ENCODE measurements around the gene NID1.

Gene NID1

GRCh38 chr1:236052232-236052993 lies 12.5 kb downstream of the NID1 start:
- TF ChIP-seq SPI1 (IDR thresholded peaks at IDR 0.05; ENCODE audit: borderline replicate concordance, low read depth) = no peak
- TF ChIP-seq POLR2AphosphoS5 (IDR thresholded peaks at IDR 0.05; ENCODE audit: low read depth) = no peak
- TF ChIP-seq, protein P1, sequence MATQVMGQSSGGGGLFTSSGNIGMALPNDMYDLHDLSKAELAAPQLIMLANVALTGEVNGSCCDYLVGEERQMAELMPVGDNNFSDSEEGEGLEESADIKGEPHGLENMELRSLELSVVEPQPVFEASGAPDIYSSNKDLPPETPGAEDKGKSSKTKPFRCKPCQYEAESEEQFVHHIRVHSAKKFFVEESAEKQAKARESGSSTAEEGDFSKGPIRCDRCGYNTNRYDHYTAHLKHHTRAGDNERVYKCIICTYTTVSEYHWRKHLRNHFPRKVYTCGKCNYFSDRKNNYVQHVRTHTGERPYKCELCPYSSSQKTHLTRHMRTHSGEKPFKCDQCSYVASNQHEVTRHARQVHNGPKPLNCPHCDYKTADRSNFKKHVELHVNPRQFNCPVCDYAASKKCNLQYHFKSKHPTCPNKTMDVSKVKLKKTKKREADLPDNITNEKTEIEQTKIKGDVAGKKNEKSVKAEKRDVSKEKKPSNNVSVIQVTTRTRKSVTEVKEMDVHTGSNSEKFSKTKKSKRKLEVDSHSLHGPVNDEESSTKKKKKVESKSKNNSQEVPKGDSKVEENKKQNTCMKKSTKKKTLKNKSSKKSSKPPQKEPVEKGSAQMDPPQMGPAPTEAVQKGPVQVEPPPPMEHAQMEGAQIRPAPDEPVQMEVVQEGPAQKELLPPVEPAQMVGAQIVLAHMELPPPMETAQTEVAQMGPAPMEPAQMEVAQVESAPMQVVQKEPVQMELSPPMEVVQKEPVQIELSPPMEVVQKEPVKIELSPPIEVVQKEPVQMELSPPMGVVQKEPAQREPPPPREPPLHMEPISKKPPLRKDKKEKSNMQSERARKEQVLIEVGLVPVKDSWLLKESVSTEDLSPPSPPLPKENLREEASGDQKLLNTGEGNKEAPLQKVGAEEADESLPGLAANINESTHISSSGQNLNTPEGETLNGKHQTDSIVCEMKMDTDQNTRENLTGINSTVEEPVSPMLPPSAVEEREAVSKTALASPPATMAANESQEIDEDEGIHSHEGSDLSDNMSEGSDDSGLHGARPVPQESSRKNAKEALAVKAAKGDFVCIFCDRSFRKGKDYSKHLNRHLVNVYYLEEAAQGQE (IDR thresholded peaks at IDR 0.05; ENCODE audit: insufficient replicate concordance, low read depth) = no peak
- no peak for TF ChIP-seq GABPA (IDR thresholded peaks at IDR 0.05; ENCODE audit: low read depth)
- TF ChIP-seq, protein P2, sequence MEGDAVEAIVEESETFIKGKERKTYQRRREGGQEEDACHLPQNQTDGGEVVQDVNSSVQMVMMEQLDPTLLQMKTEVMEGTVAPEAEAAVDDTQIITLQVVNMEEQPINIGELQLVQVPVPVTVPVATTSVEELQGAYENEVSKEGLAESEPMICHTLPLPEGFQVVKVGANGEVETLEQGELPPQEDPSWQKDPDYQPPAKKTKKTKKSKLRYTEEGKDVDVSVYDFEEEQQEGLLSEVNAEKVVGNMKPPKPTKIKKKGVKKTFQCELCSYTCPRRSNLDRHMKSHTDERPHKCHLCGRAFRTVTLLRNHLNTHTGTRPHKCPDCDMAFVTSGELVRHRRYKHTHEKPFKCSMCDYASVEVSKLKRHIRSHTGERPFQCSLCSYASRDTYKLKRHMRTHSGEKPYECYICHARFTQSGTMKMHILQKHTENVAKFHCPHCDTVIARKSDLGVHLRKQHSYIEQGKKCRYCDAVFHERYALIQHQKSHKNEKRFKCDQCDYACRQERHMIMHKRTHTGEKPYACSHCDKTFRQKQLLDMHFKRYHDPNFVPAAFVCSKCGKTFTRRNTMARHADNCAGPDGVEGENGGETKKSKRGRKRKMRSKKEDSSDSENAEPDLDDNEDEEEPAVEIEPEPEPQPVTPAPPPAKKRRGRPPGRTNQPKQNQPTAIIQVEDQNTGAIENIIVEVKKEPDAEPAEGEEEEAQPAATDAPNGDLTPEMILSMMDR (IDR thresholded peaks at IDR 0.05; ENCODE audit: insufficient read depth, low read length) = no peak
- DNase-seq (ENCODE audit: low read depth in 1 of 2, low spot score in 1 of 2) = peak in 1 of 2 experiments; percentile 36
- no peak overlapping the region for H3K4me3 ChIP-seq (replicated peaks; ENCODE audit: insufficient read depth, low read length)
- no peaks in the 10 kb centered on the region for H3K27me3 ChIP-seq (ENCODE audit: insufficient read depth, poor library complexity, severe bottlenecking)
- no peak overlapping the region for H3K27ac ChIP-seq (replicated peaks)

DNA sequence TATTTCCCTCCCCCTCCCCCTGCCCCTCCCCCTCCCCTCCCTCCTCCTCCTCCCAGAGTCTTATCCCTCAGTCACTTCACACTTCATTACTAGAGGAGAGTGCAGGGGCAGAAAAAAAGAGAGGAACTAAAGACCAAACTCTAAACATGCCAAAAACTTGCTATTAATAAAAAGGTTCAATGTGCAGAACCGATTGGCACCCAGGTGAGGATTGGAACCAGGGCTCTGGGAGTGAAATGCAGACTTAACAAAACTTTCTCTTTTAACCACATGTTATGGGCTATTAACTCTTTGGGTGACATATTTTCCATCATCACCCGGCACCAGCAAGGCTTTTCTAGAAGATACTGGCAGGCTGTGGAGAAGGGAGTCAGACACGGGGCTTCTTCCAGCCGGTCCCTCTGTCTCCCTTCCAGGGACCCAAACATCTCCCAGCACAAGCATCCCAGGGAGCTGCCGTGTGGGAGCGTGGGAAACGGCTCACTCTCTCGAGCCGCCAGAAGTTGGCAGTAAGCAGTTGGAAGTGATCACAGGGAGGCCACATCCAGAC lies 13.6 kb downstream of the NID1 start:
- no peak overlapping the region for H3K27ac ChIP-seq (replicated peaks)
- TF ChIP-seq, protein P2 (IDR thresholded peaks at IDR 0.05; ENCODE audit: insufficient read depth, low read length) = no peak
- no peak for TF ChIP-seq POLR2AphosphoS5 (IDR thresholded peaks at IDR 0.05; ENCODE audit: low read depth)
- TF ChIP-seq, protein P1 (IDR thresholded peaks at IDR 0.05; ENCODE audit: insufficient replicate concordance, low read depth) = no peak
- no peak for TF ChIP-seq SPI1 (IDR thresholded peaks at IDR 0.05; ENCODE audit: borderline replicate concordance, low read depth)
- no peak for TF ChIP-seq GABPA (IDR thresholded peaks at IDR 0.05; ENCODE audit: low read depth)
- no peak for DNase-seq (ENCODE audit: low read depth in 1 of 2, low spot score in 1 of 2)
- no peaks in the 10 kb centered on the region for H3K27me3 ChIP-seq (ENCODE audit: insufficient read depth, poor library complexity, severe bottlenecking)
- no peak overlapping the region for H3K4me3 ChIP-seq (replicated peaks; ENCODE audit: insufficient read depth, low read length)

- TF ChIP-seq, protein P1 (IDR thresholded peaks at IDR 0.05; ENCODE audit: insufficient replicate concordance, low read depth) = no peak
- TF ChIP-seq POLR2AphosphoS5 (IDR thresholded peaks at IDR 0.05; ENCODE audit: low read depth) = no peak
- no peak for TF ChIP-seq SPI1 (IDR thresholded peaks at IDR 0.05; ENCODE audit: borderline replicate concordance, low read depth)
- TF ChIP-seq, protein P2 (IDR thresholded peaks at IDR 0.05; ENCODE audit: insufficient read depth, low read length) = no peak
- TF ChIP-seq GABPA (IDR thresholded peaks at IDR 0.05; ENCODE audit: low read depth) = no peak
- no peak for DNase-seq (ENCODE audit: low read depth in 1 of 2, low spot score in 1 of 2)
- Histone ChIP-seq H3K27me3 (ENCODE audit: insufficient read depth, poor library complexity, severe bottlenecking) (no peaks in the 10 kb centered on the region), H3K27ac (replicated peaks) (no peak overlapping the region), H3K4me3 (replicated peaks; ENCODE audit: insufficient read depth, low read length) (no peak overlapping the region)
Measured at GRCh38 chr1:236045771-236046170, 19.1 kb downstream of the NID1 start.

Data from HL-60 (cell line).